Subcutaneous adipose tissue (tissue), 4 donors: ENCODE measurements around the gene KDM4C. TPM values are rescaled to one million over a fixed set of nuclear protein-coding genes. Genes with fewer than 3 reads are reported as not detected.

Source experiments
- total RNA-seq, 4 donors: library from RNA; depleted of rRNA; stranded (reverse); fragments of >200 nt; gene quantifications; one replicate each; pipeline ENCODE4 v1.1.0, GENCODE V29; 2016
- TF ChIP-seq, protein P1 (sequence below): fragments of 450-650 bp; IDR thresholded peaks from one replicate; pipeline ENCODE4 v1.5.1; 2016; ENCODE audit warnings: low read depth, mild to moderate bottlenecking, control low read depth, antibody characterized with exemption, moderate library complexity

KDM4C gene
- total RNA-seq, 4 donors from 2014 or later, result 31.6 to 37.2 (median 34.0) TPM

DNA sequence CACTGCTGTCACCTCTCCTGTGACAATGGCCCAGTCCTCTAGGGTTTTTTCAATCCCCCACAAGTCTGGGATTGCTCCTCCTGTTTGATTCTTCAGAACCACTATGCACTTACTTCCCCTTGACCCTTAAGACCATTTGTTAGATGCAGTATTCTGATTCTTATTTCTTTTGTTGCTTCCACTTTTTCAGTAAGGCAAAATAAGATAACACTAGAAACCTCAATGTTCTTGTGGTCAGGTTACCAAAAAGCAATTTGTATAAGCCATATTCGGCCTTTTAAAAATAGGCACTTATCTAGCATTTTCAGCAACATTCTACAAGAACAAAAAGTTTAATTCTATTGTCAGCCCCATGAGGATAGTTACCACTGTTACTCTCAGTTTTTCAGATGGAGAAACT, 220.0 kb downstream of the KDM4C start:
- TF ChIP-seq, protein P1, sequence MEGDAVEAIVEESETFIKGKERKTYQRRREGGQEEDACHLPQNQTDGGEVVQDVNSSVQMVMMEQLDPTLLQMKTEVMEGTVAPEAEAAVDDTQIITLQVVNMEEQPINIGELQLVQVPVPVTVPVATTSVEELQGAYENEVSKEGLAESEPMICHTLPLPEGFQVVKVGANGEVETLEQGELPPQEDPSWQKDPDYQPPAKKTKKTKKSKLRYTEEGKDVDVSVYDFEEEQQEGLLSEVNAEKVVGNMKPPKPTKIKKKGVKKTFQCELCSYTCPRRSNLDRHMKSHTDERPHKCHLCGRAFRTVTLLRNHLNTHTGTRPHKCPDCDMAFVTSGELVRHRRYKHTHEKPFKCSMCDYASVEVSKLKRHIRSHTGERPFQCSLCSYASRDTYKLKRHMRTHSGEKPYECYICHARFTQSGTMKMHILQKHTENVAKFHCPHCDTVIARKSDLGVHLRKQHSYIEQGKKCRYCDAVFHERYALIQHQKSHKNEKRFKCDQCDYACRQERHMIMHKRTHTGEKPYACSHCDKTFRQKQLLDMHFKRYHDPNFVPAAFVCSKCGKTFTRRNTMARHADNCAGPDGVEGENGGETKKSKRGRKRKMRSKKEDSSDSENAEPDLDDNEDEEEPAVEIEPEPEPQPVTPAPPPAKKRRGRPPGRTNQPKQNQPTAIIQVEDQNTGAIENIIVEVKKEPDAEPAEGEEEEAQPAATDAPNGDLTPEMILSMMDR, result no peak

DNA sequence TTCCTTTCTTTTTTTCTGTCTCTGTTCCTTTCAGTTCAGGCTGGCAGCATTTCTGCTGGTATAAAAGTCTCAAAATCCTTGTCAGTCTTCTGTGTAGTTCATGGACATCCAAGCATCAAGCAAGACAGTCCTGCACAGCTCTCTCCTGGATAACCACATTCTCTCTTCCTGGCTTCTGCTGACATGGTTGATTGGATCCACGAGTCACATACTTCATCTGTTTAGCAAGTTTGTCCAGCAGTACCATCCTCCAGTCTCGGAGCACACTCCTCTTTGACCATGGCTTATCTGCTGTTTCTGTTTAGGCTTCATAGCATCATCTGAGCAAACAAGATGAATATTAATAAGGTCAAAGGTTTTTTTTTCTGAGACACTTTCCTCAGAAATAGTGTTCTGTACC, 220.8 kb downstream of the KDM4C start:
- TF ChIP-seq, protein P1, result no peak

DNA sequence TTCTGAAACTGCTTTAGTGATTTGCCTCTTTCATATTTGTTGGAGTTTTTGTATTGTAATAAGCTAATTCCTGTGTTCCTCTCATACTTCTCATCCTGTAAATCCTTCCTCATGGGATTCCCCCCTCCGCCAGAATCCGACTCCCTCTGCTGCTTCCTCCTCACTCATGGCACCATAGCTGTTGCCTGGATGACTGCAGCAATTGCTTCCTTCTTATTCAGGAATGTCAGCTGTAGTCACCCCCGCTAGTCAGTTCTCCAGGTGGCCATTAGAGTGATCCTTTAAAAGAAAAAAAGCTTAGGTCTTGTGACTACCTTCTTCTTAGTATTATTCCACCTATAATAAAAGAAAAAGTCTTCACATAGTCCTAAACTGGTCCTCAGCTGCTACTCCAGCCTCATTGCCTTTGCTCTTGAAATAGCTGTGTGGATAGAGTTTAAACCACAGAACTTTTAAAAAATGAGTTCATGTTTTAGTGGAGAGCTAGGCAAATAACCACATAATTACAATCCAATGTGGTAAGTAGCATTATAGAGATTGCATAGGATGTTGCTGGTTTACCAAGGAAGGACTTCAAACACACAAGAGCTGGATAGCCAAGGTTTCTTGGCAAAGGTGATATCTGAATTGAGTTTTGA, 227.3 kb downstream of the KDM4C start:
- TF ChIP-seq, protein P1, result no peak

DNA sequence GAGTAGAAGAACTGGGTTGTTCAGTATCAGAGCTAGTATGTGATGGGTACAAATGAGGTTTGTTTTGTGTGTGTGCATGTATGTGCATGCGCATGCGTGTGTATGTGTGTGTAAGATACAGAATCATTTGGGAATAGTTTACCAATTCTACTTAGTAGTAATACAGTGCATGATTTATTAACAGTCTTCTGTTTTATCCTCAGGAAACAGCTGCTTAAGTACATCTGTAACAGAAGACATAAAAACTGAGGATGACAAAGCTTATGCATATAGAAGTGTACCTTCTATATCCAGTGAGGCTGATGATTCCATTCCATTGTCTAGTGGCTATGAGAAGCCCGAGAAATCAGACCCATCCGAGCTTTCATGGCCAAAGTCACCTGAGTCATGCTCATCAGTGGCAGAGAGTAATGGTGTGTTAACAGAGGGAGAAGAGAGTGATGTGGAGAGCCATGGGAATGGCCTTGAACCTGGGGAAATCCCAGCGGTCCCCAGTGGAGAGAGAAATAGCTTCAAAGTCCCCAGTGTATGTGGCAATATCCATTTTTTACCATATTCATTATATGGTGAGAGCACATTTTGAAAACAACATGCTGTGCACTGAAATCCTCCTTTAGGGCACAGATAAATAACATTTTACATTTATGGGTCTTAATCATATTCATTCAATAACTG, 228.5 kb downstream of the KDM4C start:
- TF ChIP-seq, protein P1, result no peak

DNA sequence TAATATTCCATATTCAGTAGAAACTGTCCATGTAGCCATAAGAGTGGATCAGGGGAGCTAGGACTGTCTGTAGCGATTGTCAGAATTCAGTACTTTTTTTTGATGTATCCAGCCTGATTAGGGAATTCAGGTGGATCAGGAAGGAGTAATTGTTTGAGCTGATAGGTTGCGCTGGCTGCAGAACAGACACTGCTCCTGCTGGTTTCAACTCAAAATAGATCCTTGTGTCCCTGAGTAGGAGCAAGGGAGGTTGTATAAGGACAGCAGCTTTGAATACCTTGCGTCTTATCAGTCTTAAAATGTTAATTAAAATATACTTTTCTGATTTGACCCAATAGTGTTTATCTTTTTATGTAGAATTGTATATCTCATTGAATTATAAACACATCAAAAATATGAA, 229.6 kb downstream of the KDM4C start:
- TF ChIP-seq, protein P1, result no peak

DNA sequence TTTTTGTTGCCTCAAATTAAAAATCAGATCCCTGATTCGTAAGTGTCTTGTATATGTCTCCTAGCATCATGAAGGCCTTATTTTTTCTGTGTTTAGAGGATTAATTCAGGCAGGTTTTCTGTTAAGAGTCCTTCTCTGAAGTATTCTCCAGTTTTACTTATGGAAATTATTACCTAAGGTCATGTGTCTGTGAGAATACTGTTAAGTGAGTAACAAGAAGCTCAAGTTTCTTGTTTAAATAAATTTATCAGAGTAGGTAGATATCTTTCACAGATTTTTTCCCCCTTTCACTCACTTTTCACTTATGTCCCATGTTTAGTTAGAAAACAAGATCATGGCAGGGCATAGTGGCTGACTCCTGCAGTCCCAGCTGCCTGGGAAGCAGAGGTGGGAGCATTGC, 233.6 kb downstream of the KDM4C start:
- TF ChIP-seq, protein P1, result no peak

DNA sequence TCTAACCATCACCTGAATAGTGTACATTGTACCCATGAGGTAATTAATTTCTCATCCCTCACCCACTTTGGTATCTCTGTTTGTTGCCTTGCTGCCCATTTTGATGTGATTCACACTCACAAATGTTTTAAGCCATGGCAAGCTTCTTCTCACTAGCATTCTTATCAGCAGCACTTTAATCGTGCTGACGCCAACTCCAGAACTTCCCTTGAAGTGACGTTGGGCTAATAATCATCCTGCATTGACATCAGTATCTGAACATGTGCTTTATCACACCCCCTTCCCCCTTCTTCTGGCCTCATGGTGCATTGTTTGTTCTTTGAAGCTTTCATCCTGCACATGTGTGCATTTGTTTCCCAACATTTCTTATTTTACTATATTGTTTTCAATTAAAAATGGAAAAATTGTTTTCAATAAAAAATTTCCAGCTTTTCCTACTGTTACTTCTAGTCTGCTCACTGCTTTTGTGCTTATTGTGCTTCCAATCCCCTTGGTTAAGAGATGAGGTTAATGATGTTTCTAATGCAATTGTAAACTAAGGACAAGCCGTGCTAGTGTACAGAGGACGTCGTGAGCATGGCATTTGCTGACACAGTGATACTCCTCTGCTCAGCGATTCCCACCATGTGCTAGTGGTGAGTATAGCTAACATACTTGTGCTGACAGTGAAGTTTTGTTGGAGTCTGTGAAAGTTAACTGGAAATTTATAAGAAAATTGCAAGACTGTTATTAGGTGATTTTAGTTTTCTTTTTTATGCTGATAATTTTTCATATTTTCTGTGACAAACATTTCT, 238.5 kb downstream of the KDM4C start:
- TF ChIP-seq, protein P1, result no peak
